ENCODE data around the gene RETREG3.

DNA sequence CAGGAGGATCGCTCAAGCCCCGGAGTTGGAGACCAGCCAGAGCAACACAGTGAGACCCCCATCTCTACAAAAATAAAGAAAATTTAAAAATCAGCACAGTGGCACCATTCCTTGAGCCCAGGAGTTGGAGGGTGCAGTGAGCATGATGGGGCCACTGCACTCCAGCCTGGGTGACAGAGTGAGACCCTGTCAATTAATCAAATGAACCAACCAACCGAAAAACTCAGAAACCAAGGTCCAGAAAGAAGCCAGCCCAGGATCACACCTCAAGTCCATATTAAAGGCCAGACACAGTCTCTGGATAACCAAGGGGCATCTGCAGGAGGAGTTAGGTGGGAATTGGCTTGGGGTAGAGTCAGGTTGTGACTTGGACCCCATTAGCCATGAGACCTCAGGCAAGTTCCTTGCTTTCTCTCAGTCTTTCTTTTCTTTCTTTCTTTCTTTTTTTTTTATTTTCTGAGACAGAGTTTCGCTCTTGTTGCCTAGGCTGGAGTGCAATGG lies 54.0 kb downstream of the RETREG3 start:
- TF ChIP-seq, protein P1, sequence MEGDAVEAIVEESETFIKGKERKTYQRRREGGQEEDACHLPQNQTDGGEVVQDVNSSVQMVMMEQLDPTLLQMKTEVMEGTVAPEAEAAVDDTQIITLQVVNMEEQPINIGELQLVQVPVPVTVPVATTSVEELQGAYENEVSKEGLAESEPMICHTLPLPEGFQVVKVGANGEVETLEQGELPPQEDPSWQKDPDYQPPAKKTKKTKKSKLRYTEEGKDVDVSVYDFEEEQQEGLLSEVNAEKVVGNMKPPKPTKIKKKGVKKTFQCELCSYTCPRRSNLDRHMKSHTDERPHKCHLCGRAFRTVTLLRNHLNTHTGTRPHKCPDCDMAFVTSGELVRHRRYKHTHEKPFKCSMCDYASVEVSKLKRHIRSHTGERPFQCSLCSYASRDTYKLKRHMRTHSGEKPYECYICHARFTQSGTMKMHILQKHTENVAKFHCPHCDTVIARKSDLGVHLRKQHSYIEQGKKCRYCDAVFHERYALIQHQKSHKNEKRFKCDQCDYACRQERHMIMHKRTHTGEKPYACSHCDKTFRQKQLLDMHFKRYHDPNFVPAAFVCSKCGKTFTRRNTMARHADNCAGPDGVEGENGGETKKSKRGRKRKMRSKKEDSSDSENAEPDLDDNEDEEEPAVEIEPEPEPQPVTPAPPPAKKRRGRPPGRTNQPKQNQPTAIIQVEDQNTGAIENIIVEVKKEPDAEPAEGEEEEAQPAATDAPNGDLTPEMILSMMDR (conservative IDR thresholded peaks at IDR 0.05; ENCODE audit: low read depth, low read length) = no peak
- TF ChIP-seq POLR2A (IDR thresholded peaks at IDR 0.05; ENCODE audit: low read depth, low read length) (no peak), SMC3 (IDR thresholded peaks at IDR 0.05; ENCODE audit: low read depth, low read length) (no peak), CEBPB (IDR thresholded peaks at IDR 0.05; ENCODE audit: low read depth, low read length) (no peak), RFX5 (IDR thresholded peaks at IDR 0.05; ENCODE audit: low read depth, low read length) (no peak), CHD1 (IDR thresholded peaks at IDR 0.05; ENCODE audit: low read depth, low read length) (no peak), MXI1 (IDR thresholded peaks at IDR 0.05; ENCODE audit: borderline replicate concordance, low read depth, low read length) (no peak), FOS (IDR thresholded peaks at IDR 0.05; ENCODE audit: low read depth, low read length) (no peak), RAD21 (IDR thresholded peaks at IDR 0.05; ENCODE audit: low read length) (no peak), MAFK (IDR thresholded peaks at IDR 0.05; ENCODE audit: low read depth, low read length) (no peak)
- TF ChIP-seq, protein P2, sequence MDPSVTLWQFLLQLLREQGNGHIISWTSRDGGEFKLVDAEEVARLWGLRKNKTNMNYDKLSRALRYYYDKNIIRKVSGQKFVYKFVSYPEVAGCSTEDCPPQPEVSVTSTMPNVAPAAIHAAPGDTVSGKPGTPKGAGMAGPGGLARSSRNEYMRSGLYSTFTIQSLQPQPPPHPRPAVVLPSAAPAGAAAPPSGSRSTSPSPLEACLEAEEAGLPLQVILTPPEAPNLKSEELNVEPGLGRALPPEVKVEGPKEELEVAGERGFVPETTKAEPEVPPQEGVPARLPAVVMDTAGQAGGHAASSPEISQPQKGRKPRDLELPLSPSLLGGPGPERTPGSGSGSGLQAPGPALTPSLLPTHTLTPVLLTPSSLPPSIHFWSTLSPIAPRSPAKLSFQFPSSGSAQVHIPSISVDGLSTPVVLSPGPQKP (IDR thresholded peaks at IDR 0.05; ENCODE audit: borderline replicate concordance, low read depth, low read length) = no peak

Data from IMR-90 (cell line).